ENCODE data around the gene ISL2.

Gene ISL2

DNA sequence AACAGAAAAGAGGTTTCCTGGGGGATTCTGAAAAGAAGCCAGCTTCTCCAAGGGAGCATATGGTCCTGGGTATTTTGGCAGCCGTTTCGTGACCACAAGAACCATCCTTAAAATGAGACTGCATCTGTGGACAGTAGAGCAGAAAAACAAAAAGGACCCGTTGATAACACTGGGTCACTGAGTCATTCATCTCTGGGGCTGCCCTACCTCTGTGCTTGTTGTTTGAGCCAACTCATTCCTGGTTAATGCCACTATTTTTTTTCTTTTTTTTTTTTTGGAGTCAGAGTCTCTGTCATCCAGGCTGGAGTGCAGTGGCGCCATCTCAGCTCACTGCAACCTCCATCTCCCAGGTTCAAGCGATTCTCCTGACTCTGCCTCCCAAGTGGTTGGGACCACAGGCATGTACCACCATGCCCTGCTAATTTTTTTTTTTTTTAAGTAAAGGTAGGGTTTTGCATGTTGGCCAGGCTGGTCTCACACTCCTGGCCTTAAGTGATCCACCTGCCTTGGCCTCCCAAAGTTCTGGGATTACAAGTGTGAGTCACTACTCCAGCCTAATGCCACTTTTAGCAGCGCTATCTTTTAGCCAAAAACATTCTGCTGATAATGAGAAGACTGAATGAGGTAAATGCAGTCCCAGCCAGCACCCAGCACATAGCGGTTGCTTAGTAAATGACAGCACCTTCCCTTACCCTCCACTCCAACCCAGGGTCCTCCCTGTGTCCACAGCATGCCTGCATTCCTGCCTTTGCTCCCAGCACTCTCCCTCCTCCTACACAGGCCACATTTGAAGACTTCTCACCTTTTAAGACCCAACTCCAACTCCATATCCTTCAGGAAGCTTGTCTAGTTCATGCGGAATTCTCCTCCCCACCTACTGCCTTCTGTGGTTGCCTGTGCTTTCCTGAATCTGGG, 9.1 kb upstream of the ISL2 start:
- no peak for TF ChIP-seq OSR1 (CRISPR knock-in tag; IDR thresholded peaks at IDR 0.05)
- TF ChIP-seq CREB5 (CRISPR knock-in tag; IDR thresholded peaks at IDR 0.05; ENCODE audit: low read depth): no peak
- TF ChIP-seq ZFP3 (CRISPR knock-in tag; IDR thresholded peaks at IDR 0.05): no peak
- TF ChIP-seq, protein P1, sequence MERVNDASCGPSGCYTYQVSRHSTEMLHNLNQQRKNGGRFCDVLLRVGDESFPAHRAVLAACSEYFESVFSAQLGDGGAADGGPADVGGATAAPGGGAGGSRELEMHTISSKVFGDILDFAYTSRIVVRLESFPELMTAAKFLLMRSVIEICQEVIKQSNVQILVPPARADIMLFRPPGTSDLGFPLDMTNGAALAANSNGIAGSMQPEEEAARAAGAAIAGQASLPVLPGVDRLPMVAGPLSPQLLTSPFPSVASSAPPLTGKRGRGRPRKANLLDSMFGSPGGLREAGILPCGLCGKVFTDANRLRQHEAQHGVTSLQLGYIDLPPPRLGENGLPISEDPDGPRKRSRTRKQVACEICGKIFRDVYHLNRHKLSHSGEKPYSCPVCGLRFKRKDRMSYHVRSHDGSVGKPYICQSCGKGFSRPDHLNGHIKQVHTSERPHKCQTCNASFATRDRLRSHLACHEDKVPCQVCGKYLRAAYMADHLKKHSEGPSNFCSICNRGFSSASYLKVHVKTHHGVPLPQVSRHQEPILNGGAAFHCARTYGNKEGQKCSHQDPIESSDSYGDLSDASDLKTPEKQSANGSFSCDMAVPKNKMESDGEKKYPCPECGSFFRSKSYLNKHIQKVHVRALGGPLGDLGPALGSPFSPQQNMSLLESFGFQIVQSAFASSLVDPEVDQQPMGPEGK (CRISPR knock-in tag; IDR thresholded peaks at IDR 0.05; ENCODE audit: borderline replicate concordance): no peak
- no peak for TF ChIP-seq RARB (CRISPR knock-in tag; IDR thresholded peaks at IDR 0.05)
- TF ChIP-seq SNAI2 (CRISPR knock-in tag; IDR thresholded peaks at IDR 0.05): no peak
- TF ChIP-seq PPARA (CRISPR knock-in tag; IDR thresholded peaks at IDR 0.05; ENCODE audit: borderline replicate concordance): no peak
- no peak for TF ChIP-seq ISL1 (CRISPR knock-in tag; IDR thresholded peaks at IDR 0.05)
- TF ChIP-seq TCF4 (CRISPR knock-in tag; IDR thresholded peaks at IDR 0.05; ENCODE audit: borderline replicate concordance): no peak
- no peak for TF ChIP-seq ZNF565 (CRISPR knock-in tag; conservative IDR thresholded peaks at IDR 0.05; ENCODE audit: low read depth)
- no peak for TF ChIP-seq BACH2 (CRISPR knock-in tag; IDR thresholded peaks at IDR 0.05; ENCODE audit: borderline replicate concordance)
- TF ChIP-seq ZNF8 (CRISPR knock-in tag; IDR thresholded peaks at IDR 0.05): no peak
- TF ChIP-seq, protein P2, sequence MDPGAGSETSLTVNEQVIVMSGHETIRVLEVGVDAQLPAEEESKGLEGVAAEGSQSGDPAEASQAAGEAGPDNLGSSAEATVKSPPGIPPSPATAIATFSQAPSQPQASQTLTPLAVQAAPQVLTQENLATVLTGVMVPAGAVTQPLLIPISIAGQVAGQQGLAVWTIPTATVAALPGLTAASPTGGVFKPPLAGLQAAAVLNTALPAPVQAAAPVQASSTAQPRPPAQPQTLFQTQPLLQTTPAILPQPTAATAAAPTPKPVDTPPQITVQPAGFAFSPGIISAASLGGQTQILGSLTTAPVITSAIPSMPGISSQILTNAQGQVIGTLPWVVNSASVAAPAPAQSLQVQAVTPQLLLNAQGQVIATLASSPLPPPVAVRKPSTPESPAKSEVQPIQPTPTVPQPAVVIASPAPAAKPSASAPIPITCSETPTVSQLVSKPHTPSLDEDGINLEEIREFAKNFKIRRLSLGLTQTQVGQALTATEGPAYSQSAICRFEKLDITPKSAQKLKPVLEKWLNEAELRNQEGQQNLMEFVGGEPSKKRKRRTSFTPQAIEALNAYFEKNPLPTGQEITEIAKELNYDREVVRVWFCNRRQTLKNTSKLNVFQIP (CRISPR knock-in tag; IDR thresholded peaks at IDR 0.05; ENCODE audit: borderline replicate concordance, low read depth): no peak
- TF ChIP-seq ARNTL (CRISPR knock-in tag; IDR thresholded peaks at IDR 0.05; ENCODE audit: borderline replicate concordance, low read depth): no peak
- no peak for TF ChIP-seq TOX (CRISPR knock-in tag; IDR thresholded peaks at IDR 0.05; ENCODE audit: borderline replicate concordance)
- TF ChIP-seq ZNF70 (CRISPR knock-in tag; IDR thresholded peaks at IDR 0.05): no peak
- TF ChIP-seq ESRRG (CRISPR knock-in tag; IDR thresholded peaks at IDR 0.05): no peak
- TF ChIP-seq TSHZ2 (CRISPR knock-in tag; IDR thresholded peaks at IDR 0.05): no peak
- no peak for TF ChIP-seq ZFP30 (CRISPR knock-in tag; IDR thresholded peaks at IDR 0.05)
- no peak for TF ChIP-seq GLIS3 (CRISPR knock-in tag; IDR thresholded peaks at IDR 0.05)
- ATAC-seq: peak; percentile 47; the same call in 2 of the 3 replicates

DNA sequence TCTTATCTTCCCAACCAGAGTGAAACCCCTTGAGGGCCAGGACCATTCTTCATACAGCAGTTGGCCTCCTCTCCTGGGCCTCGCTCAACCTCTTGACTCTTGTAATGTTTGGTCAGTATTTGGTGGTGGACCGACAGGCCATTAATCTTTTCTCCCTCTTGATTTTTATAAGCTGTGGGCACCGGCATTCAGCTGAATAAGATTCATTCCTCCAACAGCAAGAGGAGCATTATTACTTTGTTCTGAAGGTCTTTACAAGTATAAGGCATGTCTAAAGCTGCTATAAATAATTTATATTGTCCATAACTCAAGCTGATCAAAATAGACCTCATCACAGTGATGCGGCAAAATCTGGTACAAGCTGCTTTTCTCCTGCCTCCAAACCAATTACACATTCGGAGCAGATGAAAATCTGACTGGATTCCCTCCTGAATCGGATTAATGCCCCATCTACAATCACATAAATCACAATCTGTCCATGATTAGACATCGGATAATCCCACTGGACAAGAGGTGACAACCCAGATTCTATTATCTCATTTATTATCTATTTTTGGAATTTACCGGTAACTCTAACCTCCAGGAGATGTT, 8.4 kb upstream of the ISL2 start:
- TF ChIP-seq ZFP30 (CRISPR knock-in tag; IDR thresholded peaks at IDR 0.05) (no peak), BACH2 (CRISPR knock-in tag; IDR thresholded peaks at IDR 0.05; ENCODE audit: borderline replicate concordance) (no peak)
- ATAC-seq: no peak

GRCh38 chr15:76328958-76329357, 7.6 kb upstream of the ISL2 start:
- TF ChIP-seq ZNF8 (CRISPR knock-in tag; IDR thresholded peaks at IDR 0.05): no peak
- 0 out of 3 replicates have a peak, but pooled peaks have one; percentile 24 for ATAC-seq
